Activated B cell treated with CpG ODN at 0.5 μM for 24 hours (primary cell): ENCODE data around the gene ZNF132. TPM values are rescaled to one million over a fixed set of nuclear protein-coding genes. Genes with fewer than 3 reads are reported as not detected.

Experiments
- ATAC-seq: fragments of 200-7000 bp; cut with Tn5 transposase; one replicate; pipeline ENCODE4 v1.10.0; 2021; ENCODE audit warnings: low read depth, mild to moderate bottlenecking, moderate library complexity
- CTCF ChIA-PET: fragments of 350-600 bp; sonication (Branson Sonifier 250); formaldehyde crosslinking; loops from one replicate; lab custom pipeline; 2021; ENCODE audit warnings: antibody characterized with exemption; lab: Charles Lee
- POLR2A ChIA-PET: fragments of 350-600 bp; sonication (Branson Sonifier 250); formaldehyde crosslinking; loops from one replicate; lab custom pipeline; 2021; ENCODE audit warnings: antibody characterized with exemption; lab: Charles Lee
- DNase-seq: peaks from one replicate; pipeline ENCODE4 v3.0.0; 2022
- H3K27ac Mint-ChIP-seq: one replicate; pipeline ENCODE4 v1.8.0; 2020; ENCODE audit warnings: mixed read lengths
- H3K27me3 Mint-ChIP-seq: one replicate; pipeline ENCODE4 v1.8.0; 2021; ENCODE audit warnings: mixed read lengths
- H3K36me3 Mint-ChIP-seq: one replicate; pipeline ENCODE4 v1.8.0; 2021; ENCODE audit warnings: low read depth, mixed read lengths
- H3K4me1 Mint-ChIP-seq: one replicate; pipeline ENCODE4 v1.8.0; 2021; ENCODE audit warnings: mixed read lengths
- H3K4me3 Mint-ChIP-seq: one replicate; pipeline ENCODE4 v1.8.0; 2020; ENCODE audit warnings: mild to moderate bottlenecking, mixed read lengths
- H3K9me3 Mint-ChIP-seq: one replicate; pipeline ENCODE4 v1.8.0; 2020; ENCODE audit warnings: mixed read lengths
- CTCF ChIP-seq: fragments of 200-600 bp; IDR thresholded peaks from one replicate; pipeline ENCODE4 v1.8.0; 2022; ENCODE audit warnings: antibody characterized with exemption, mild to moderate bottlenecking
- intact Hi-C: fragments of 100-400 bp; cut with micrococcal nuclease; formaldehyde crosslinking; loops from one replicate; pipeline ENCODE4 v1.15.1; 2024
- total RNA-seq: library from RNA; stranded (reverse); gene quantifications from 2 replicates; pipeline ENCODE4 v1.2.3, GENCODE V29; 2022

Gene ZNF132
- total RNA-seq, 1 donor from 2014 or later = 10.4 TPM

DNA sequence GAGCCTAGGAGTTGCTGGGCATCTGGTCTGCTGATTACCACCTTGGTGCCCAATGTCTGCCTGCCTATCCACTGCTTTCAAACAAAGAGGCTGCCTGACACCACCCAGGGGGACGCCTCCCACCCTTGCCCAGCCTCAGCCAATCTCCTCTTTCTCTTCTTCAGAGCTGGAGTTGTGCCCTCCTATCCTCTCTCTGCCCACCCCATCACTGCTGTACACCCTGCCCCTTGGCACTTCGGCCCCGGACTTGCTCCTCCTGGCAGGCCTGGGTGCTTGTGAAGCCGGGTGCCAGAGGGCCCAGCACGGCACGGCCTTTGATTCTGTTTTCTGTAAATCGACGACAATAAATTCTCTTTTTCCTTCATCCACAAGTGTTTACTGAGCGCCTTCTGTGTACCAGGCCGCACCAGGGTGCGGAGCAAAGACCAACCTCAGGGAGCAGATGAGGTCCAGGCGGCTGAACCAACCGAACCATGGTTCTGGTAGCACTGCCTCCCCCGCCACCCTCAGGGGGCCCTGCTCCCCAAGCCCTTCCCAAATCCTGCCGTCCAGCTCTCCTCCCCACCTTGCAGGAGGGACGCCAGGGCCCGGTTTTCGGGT, 39.5 kb downstream of the ZNF132 start:
- ATAC-seq (no peak), DNase-seq (no peak)
- Mint-ChIP-seq H3K27me3 (peaks cover 7% of the 10 kb centered on the region), H3K36me3 (peaks cover 2% of the 10 kb centered on the region), H3K27ac (no peak overlapping the region), H3K9me3 (no peaks in the 10 kb centered on the region), H3K4me1 (peaks cover 15% of the 10 kb centered on the region), H3K4me3 (peak overlapping the region; percentile 92)
- intact Hi-C loops = loop anchor here (2.0 to 10.0 kb wide), 2 partner anchors 66 to 306 kb away; partner anchors contain the start of genes ZNF324 and ZSCAN18
- ChIA-PET POLR2A (interaction anchor here (1.1 kb wide), 1 partner anchor 38 kb away, joined by 3 read pairs; no protein-coding TSS in a partner anchor), CTCF (no interaction called here)
- TF ChIP-seq CTCF = no peak

DNA sequence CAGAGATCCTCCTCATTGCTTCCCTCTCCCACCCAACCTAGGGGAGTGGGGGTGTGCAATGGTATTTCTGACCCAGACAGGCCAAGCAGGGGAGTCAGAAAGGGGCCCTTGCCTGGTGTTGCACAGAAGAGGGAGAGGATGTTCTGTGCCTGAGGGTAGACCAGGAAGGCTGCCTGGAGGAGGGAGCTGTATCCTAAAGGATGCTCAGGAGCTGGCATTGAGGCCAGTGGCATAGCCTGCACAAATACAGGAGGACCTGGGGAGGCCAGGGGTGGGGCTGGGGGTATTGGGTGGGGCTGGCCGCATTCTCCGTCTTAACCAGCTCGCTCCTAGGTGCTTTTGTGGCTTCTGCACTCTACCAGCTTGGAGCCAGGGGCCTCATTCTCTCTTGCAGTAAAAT, 40.0 kb downstream of the ZNF132 start:
- peaks cover 15% of the 10 kb centered on the region for H3K4me1 Mint-ChIP-seq
- intact Hi-C loops = loop anchor here (2.0 to 10.0 kb wide), 2 partner anchors 67 to 305 kb away; partner anchors contain the start of genes ZNF324 and ZSCAN18
- ChIA-PET POLR2A (interaction anchor here (1.1 kb wide), 1 partner anchor 38 kb away, joined by 3 read pairs; no protein-coding TSS in a partner anchor), CTCF (no interaction called here)
- DNase-seq (no peak), ATAC-seq (no peak)
- H3K36me3 Mint-ChIP-seq = peaks cover 7% of the 10 kb centered on the region
- H3K27ac Mint-ChIP-seq = no peak overlapping the region
- H3K9me3 Mint-ChIP-seq = no peaks in the 10 kb centered on the region
- H3K4me3 Mint-ChIP-seq = peak overlapping the region; percentile 92
- H3K27me3 Mint-ChIP-seq = peaks cover 7% of the 10 kb centered on the region
- TF ChIP-seq CTCF = no peak

- peaks cover 7% of the 10 kb centered on the region for H3K27me3 Mint-ChIP-seq
- H3K9me3 Mint-ChIP-seq = no peaks in the 10 kb centered on the region
- H3K36me3 Mint-ChIP-seq = peaks cover 20% of the 10 kb centered on the region
- no peak for TF ChIP-seq CTCF
- H3K4me1 Mint-ChIP-seq = peaks cover 16% of the 10 kb centered on the region
- no peak for DNase-seq
- CTCF ChIA-PET = no interaction called here
- H3K27ac Mint-ChIP-seq = no peak overlapping the region
- POLR2A ChIA-PET = no interaction called here
- ATAC-seq = no peak
- intact Hi-C loops = no loop called here
- H3K4me3 Mint-ChIP-seq = no peak overlapping the region
Measured at GRCh38 chr19:58398545-58398944, 41.4 kb downstream of the ZNF132 start.

- peaks cover 25% of the 10 kb centered on the region for H3K36me3 Mint-ChIP-seq
- intact Hi-C loops = no loop called here
- ATAC-seq = no peak
Measured at GRCh38 chr19:58398087-58398486, 41.9 kb downstream of the ZNF132 start.

More at GRCh38 chr19:58398087-58398486, 41.9 kb downstream of the ZNF132 start:
- CTCF ChIA-PET = no interaction called here
- POLR2A ChIA-PET = no interaction called here
- DNase-seq = no peak
- no peaks in the 10 kb centered on the region for H3K9me3 Mint-ChIP-seq
- TF ChIP-seq CTCF = no peak
- H3K4me1 Mint-ChIP-seq = peaks cover 16% of the 10 kb centered on the region
- no peak overlapping the region for H3K4me3 Mint-ChIP-seq
- H3K27me3 Mint-ChIP-seq = peaks cover 7% of the 10 kb centered on the region
- no peak overlapping the region for H3K27ac Mint-ChIP-seq
